ENCODE results near the gene RAB25.

The RAB25 gene

GRCh38 chr1:156086256-156086662 is 25.3 kb downstream of the RAB25 start:
- no peak overlapping the region for H3K4me3 ChIP-seq (ENCODE audit: insufficient read length, low read depth)

GRCh38 chr1:156089704-156090103 is 28.7 kb downstream of the RAB25 start:
- Histone ChIP-seq H3K27me3 (ENCODE audit: insufficient read depth, insufficient read length) (no peaks in the 10 kb centered on the region), H3K4me3 (ENCODE audit: insufficient read length, low read depth) (no peak overlapping the region), H3K4me1 (ENCODE audit: insufficient read depth, insufficient read length) (peaks cover 17% of the 10 kb centered on the region), H3K9me3 (ENCODE audit: insufficient read depth, low read length) (no peaks in the 10 kb centered on the region), H3K9ac (ENCODE audit: insufficient read length, low read depth) (no peak overlapping the region), H3K36me3 (ENCODE audit: insufficient read depth, insufficient read length, low read length) (peaks cover 63% of the 10 kb centered on the region)
- no peak for DNase-seq (ENCODE audit: low read depth, low spot score)
- no peak for TF ChIP-seq ZNF274 (IDR thresholded peaks at IDR 0.05; ENCODE audit: low read depth, low read length)
- no peak for TF ChIP-seq YY1 (IDR thresholded peaks at IDR 0.05; ENCODE audit: insufficient read depth, insufficient read length)
- no peak for TF ChIP-seq SUZ12 (IDR thresholded peaks at IDR 0.05; ENCODE audit: extremely low read depth, insufficient read depth, insufficient read length)

More at GRCh38 chr1:156086256-156086662, 25.3 kb downstream of the RAB25 start:
- no peak for TF ChIP-seq YY1 (IDR thresholded peaks at IDR 0.05; ENCODE audit: insufficient read depth, insufficient read length)
- H3K27me3 ChIP-seq (ENCODE audit: insufficient read depth, insufficient read length), result no peaks in the 10 kb centered on the region
- H3K4me1 ChIP-seq (ENCODE audit: insufficient read depth, insufficient read length), result peaks cover 17% of the 10 kb centered on the region
- H3K9me3 ChIP-seq (ENCODE audit: insufficient read depth, low read length), result no peaks in the 10 kb centered on the region
- H3K9ac ChIP-seq (ENCODE audit: insufficient read length, low read depth), result peak overlapping the region; percentile 6
- no peak for DNase-seq (ENCODE audit: low read depth, low spot score)
- H3K36me3 ChIP-seq (ENCODE audit: insufficient read depth, insufficient read length, low read length), result peaks cover 41% of the 10 kb centered on the region

GRCh38 chr1:156090138-156090839 is 29.3 kb downstream of the RAB25 start:
- H3K4me3 ChIP-seq (ENCODE audit: insufficient read length, low read depth), result no peak overlapping the region
- H3K27me3 ChIP-seq (ENCODE audit: insufficient read depth, insufficient read length), result no peaks in the 10 kb centered on the region
- peaks cover 13% of the 10 kb centered on the region for H3K4me1 ChIP-seq (ENCODE audit: insufficient read depth, insufficient read length)
- TF ChIP-seq YY1 (IDR thresholded peaks at IDR 0.05; ENCODE audit: insufficient read depth, insufficient read length) (no peak), SUZ12 (IDR thresholded peaks at IDR 0.05; ENCODE audit: extremely low read depth, insufficient read depth, insufficient read length) (no peak), ZNF274 (IDR thresholded peaks at IDR 0.05; ENCODE audit: low read depth, low read length) (no peak)
- H3K9me3 ChIP-seq (ENCODE audit: insufficient read depth, low read length), result no peaks in the 10 kb centered on the region
- DNase-seq (ENCODE audit: low read depth, low spot score), result no peak
- peaks cover 63% of the 10 kb centered on the region for H3K36me3 ChIP-seq (ENCODE audit: insufficient read depth, insufficient read length, low read length)
- no peak overlapping the region for H3K9ac ChIP-seq (ENCODE audit: insufficient read length, low read depth)

GRCh38 chr1:156090840-156091188 is 29.9 kb downstream of the RAB25 start:
- H3K4me3 ChIP-seq (ENCODE audit: insufficient read length, low read depth), result no peak overlapping the region
- H3K27me3 ChIP-seq (ENCODE audit: insufficient read depth, insufficient read length), result no peaks in the 10 kb centered on the region
- TF ChIP-seq YY1 (IDR thresholded peaks at IDR 0.05; ENCODE audit: insufficient read depth, insufficient read length), result no peak
- no peak overlapping the region for H3K9ac ChIP-seq (ENCODE audit: insufficient read length, low read depth)
- H3K36me3 ChIP-seq (ENCODE audit: insufficient read depth, insufficient read length, low read length), result peaks cover 63% of the 10 kb centered on the region
- DNase-seq (ENCODE audit: low read depth, low spot score), result peak; percentile 96
- H3K9me3 ChIP-seq (ENCODE audit: insufficient read depth, low read length), result no peaks in the 10 kb centered on the region
- peaks cover 15% of the 10 kb centered on the region for H3K4me1 ChIP-seq (ENCODE audit: insufficient read depth, insufficient read length)

GRCh38 chr1:156091610-156092009 is 30.6 kb downstream of the RAB25 start:
- Histone ChIP-seq H3K4me3 (ENCODE audit: insufficient read length, low read depth) (no peak overlapping the region), H3K27me3 (ENCODE audit: insufficient read depth, insufficient read length) (no peaks in the 10 kb centered on the region), H3K36me3 (ENCODE audit: insufficient read depth, insufficient read length, low read length) (peaks cover 71% of the 10 kb centered on the region), H3K9ac (ENCODE audit: insufficient read length, low read depth) (no peak overlapping the region), H3K4me1 (ENCODE audit: insufficient read depth, insufficient read length) (peaks cover 16% of the 10 kb centered on the region), H3K9me3 (ENCODE audit: insufficient read depth, low read length) (no peaks in the 10 kb centered on the region)
- no peak for DNase-seq (ENCODE audit: low read depth, low spot score)
- TF ChIP-seq YY1 (IDR thresholded peaks at IDR 0.05; ENCODE audit: insufficient read depth, insufficient read length), result no peak

- Histone ChIP-seq H3K9ac (ENCODE audit: insufficient read length, low read depth) (peak overlapping the region; percentile 27), H3K27me3 (ENCODE audit: insufficient read depth, insufficient read length) (no peaks in the 10 kb centered on the region), H3K9me3 (ENCODE audit: insufficient read depth, low read length) (no peaks in the 10 kb centered on the region), H3K4me3 (ENCODE audit: insufficient read length, low read depth) (no peak overlapping the region), H3K36me3 (ENCODE audit: insufficient read depth, insufficient read length, low read length) (peaks cover 83% of the 10 kb centered on the region), H3K4me1 (ENCODE audit: insufficient read depth, insufficient read length) (peaks cover 37% of the 10 kb centered on the region)
- no peak for DNase-seq (ENCODE audit: low read depth, low spot score)
- TF ChIP-seq YY1 (IDR thresholded peaks at IDR 0.05; ENCODE audit: insufficient read depth, insufficient read length), result no peak
- TF ChIP-seq SUZ12 (IDR thresholded peaks at IDR 0.05; ENCODE audit: extremely low read depth, insufficient read depth, insufficient read length), result no peak
- TF ChIP-seq ZNF274 (IDR thresholded peaks at IDR 0.05; ENCODE audit: low read depth, low read length), result no peak
Observed at GRCh38 chr1:156095906-156096508, 35.0 kb downstream of the RAB25 start.

- H3K4me3 ChIP-seq (ENCODE audit: insufficient read length, low read depth), result no peak overlapping the region
- peaks cover 77% of the 10 kb centered on the region for H3K36me3 ChIP-seq (ENCODE audit: insufficient read depth, insufficient read length, low read length)
- no peaks in the 10 kb centered on the region for H3K27me3 ChIP-seq (ENCODE audit: insufficient read depth, insufficient read length)
- H3K9me3 ChIP-seq (ENCODE audit: insufficient read depth, low read length), result no peaks in the 10 kb centered on the region
- no peak for DNase-seq (ENCODE audit: low read depth, low spot score)
- H3K4me1 ChIP-seq (ENCODE audit: insufficient read depth, insufficient read length), result peaks cover 37% of the 10 kb centered on the region
- TF ChIP-seq YY1 (IDR thresholded peaks at IDR 0.05; ENCODE audit: insufficient read depth, insufficient read length) (no peak), ZNF274 (IDR thresholded peaks at IDR 0.05; ENCODE audit: low read depth, low read length) (no peak), SUZ12 (IDR thresholded peaks at IDR 0.05; ENCODE audit: extremely low read depth, insufficient read depth, insufficient read length) (no peak)
- H3K9ac ChIP-seq (ENCODE audit: insufficient read length, low read depth), result peak overlapping the region; percentile 37
Observed at GRCh38 chr1:156096640-156097391, 35.9 kb downstream of the RAB25 start.
